ENCODE measurements around the gene TNFSF13.

The TNFSF13 gene

GRCh38 chr17:7576432-7576937 is 17.9 kb downstream of the TNFSF13 start:
- no peak for DNase-seq

DNA sequence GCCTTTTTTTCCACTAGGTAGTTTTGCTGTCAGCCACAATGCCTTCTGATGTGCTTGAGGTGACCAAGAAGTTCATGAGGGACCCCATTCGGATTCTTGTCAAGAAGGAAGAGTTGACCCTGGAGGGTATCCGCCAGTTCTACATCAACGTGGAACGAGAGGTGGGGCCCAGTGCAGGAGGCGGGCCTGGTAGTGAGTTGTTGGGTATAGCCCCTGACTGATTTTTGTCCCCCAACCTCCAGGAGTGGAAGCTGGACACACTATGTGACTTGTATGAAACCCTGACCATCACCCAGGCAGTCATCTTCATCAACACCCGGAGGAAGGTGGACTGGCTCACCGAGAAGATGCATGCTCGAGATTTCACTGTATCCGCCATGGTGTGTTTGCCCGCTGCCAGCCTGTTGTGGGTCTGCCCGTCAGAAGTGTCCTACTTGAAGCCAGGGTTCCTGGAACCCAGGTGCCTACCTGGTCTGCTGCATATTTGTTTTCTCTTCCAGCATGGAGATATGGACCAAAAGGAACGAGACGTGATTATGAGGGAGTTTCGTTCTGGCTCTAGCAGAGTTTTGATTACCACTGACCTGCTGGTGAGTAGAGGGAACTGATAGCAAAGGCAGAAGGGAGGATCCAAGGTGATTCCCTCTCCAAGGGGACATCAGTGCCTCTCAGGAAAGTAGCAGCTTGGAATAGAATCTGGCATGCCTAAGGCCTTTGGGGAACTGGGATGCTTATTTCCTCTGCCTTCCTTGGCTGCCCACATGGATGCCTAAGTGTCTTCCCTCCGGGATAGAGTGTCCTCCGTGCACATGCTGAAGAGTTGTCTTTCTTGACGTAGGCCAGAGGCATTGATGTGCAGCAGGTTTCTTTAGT is 19.0 kb downstream of the TNFSF13 start:
- DNase-seq: no peak

GRCh38 chr17:7579001-7579833 is 20.7 kb downstream of the TNFSF13 start, which contains the start of gene CD68:
Gene CD68, plus strand, starts transcription at chr17:7579638. Its CDS starts 40 bp downstream, at chr17:7579678.
- peak; percentile 98 for DNase-seq

- DNase-seq: peak; percentile 61
Measured at GRCh38 chr17:7579834-7580603, 21.5 kb downstream of the TNFSF13 start.

- peak; percentile 53 for DNase-seq
Measured at GRCh38 chr17:7580604-7581575, 22.3 kb downstream of the TNFSF13 start.

DNA sequence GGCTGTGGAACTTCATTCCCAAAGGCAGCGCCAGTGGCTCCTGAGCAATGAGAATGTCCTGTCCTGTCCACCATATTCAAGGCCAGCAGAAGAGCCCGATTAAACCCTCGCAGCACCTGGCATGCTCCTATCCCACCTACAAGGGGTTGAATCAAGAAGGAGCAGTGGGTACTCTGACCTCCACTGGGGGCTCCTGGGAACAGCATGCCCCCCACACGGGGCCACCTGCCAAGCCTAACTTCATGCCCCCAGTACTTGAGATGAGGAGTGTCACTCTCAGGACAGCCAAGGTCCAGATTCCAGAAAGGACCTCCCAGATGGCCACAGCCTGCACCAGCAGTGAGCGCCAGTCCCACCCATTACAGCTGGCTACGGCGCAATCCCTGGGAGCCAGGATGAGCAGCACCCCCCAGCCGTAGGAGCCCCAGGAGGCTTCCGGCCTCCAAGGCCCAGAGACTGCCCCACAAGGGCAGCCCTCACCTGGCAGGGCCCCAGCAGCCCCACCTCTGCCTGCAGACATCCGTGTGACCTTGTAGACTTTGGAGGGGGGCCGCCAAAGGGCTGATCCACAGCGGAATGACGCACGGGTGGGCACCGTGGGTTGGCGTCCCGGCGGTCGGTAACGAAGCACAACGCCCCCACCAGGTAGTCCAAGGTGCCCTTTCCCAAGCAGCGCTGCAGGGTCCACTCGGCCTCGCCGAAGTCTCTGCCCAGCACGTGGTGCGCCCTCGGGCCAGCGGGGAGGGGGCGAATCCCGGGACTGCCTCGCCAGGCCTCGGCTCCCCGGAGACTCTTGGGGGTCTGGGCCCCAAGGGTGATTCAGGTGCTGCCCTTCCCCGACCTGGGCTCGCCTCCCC is 24.1 kb downstream of the TNFSF13 start:
- DNase-seq: no peak

GRCh38 chr17:7583253-7584109 is 24.9 kb downstream of the TNFSF13 start, which contains the start of gene MPDU1:
Gene MPDU1, plus strand, starts transcription at chr17:7583852. Its CDS starts 11 bp downstream, at chr17:7583863.
- DNase-seq: peak; percentile 98

DNA sequence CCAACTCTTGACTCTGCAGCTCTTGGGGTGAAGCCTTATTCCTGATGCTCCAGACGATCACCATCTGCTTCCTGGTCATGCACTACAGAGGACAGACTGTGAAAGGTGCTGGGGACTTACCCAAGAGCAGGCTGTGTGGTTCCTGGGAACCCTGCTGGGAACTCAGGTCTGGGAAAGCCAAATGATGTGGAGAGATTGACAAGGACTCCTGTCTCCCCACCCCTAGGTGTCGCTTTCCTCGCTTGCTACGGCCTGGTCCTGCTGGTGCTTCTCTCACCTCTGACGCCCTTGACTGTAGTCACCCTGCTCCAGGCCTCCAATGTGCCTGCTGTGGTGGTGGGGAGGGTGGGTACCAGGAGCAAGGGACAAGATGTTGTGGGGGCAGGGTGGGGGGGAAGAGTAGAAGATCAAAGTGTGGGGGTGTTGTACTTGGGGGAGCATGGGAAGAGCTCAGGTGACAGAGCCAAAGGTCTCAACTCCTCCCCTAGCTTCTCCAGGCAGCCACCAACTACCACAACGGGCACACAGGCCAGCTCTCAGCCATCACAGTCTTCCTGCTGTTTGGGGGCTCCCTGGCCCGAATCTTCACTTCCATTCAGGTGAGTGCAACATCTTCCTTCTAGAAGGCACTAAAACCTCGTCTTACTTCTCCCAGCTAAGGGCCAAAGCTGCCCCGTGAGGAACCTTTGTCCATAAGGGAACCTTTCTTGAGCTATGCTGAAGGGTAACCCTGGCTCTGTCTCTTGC is 28.3 kb downstream of the TNFSF13 start:
- no peak for DNase-seq

DNA sequence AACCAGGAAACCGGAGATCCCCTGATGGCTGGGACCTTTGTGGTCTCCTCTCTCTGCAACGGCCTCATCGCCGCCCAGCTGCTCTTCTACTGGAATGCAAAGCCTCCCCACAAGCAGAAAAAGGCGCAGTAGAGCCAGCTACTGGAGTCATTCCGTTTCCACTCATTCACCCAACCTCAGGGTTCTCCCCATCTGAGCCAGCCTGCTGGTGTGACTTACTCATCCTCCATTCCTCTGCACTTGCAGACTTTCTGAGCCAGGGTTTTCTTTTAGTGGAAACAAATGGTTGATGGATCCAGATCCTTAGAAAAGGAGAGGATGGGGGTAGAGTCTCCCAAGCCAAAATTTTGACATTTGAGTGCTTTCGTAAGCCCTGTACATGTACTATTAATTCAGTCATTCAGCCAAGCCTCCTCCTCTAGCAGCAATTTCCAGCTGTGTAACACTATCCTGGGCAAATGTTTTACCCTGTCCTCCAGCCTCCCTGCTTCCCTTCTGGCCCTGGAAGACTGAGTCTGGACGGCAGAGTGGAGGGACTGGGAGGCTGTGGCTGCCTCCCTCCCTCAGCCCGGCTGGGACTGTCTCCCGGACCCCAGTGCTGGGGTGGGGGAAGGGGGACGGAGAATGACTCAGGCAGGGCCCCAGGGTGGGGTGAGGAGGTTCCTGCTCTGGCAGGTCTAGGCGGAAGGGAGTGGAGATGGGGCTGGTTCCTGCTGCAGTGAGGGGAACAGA is 29.0 kb downstream of the TNFSF13 start:
- DNase-seq: no peak

DNA sequence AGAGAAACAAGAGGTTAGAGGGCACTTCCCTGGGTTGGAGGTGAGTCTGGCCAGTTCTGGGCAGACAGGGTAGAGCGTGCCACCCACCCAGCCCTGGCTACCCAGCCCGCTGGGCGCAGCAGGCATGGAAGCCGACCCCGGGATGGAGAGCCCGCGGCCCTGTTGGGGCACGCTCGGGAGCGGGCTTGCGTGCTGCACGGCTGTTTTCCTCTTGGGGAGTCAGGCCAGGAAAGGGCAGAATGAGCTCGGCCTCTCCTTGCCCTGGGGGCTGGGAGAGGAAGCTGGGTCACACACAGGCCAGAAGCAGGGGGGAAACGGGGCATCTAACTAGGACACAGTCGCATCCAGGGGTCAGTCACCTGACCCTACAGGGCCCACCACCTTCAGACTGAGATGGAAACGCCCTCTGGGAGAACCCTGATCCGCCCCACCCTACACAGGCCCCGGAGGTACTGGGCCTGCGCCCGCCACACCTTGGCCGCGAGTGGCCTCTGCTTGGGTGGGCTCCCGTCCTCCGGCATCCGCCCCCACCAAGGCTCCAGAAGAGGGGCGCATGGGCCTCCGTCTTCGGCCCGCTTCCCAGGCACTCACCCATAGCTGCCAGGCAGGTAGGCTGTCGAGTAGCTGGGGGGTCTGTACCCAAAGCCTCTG is 30.1 kb downstream of the TNFSF13 start:
- no peak for DNase-seq

- DNase-seq: peak; percentile 83
Measured at GRCh38 chr17:7589204-7589868, 30.8 kb downstream of the TNFSF13 start.

DNA sequence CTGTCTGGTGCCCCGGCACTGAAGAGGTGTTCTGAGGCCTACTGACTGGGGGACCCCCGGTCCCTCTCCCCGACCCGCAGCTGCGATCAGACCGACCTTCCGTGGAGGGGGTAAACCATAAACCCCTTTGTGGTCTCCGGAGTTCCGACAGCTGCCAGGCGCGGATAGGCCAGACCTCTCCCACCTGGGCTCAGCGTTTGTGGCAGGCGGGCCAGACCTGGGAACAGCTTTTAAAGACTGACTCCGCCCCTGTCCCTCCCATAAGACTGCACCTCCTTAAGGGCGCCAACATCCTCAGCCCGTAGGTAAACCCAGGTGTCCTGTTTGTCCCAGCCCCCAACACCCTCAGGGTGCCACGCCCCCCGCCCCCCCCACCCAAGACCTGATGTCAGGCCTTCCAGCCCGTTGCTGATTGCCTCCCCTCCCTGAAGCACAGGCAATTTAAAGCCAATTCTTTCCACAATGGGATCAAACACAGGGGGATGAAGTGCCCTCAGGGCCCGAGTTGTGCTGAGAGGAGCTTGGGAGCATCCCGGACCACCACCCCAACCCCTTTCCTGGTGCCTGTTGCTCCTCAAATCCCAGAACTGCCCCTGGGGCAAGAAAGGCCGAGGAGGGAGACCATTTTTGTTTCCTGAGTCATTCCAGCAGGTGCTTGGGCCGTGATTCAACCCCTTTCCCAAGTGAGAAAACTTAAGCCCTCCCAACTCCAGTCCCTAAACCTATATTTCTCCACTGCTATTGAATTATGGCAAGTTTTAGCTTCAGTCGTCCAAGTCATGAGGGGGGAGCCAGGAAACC is 31.5 kb downstream of the TNFSF13 start, which contains the start of gene SOX15:
Gene SOX15, minus strand, starts transcription at position 204 of the 801 bp plus-strand sequence. CDS start 418 bp downstream, outside the sequence.
- no peak for DNase-seq

- DNase-seq: no peak
Measured at GRCh38 chr17:7590743-7591142, 32.2 kb downstream of the TNFSF13 start.

DNA sequence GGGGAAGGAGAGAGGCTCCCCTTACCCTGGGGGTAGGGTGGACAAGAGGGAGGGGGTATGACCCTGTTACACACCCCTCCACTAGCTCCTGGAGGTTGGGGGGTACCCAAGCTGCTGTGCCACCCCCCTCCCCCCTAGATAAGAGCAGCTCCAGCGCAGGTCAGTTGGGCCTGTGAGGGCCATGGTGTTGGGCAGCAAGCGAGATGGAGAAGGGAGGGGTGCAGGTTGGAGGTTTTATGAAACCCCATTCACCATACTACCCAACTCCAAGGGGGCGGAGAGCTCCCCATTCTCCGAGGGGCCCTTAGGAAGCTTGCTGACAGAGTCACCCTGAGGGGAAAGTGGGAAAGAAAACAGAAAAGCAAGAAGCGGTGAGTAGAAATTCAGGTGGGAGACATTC is 33.0 kb downstream of the TNFSF13 start:
- DNase-seq: no peak

DNA sequence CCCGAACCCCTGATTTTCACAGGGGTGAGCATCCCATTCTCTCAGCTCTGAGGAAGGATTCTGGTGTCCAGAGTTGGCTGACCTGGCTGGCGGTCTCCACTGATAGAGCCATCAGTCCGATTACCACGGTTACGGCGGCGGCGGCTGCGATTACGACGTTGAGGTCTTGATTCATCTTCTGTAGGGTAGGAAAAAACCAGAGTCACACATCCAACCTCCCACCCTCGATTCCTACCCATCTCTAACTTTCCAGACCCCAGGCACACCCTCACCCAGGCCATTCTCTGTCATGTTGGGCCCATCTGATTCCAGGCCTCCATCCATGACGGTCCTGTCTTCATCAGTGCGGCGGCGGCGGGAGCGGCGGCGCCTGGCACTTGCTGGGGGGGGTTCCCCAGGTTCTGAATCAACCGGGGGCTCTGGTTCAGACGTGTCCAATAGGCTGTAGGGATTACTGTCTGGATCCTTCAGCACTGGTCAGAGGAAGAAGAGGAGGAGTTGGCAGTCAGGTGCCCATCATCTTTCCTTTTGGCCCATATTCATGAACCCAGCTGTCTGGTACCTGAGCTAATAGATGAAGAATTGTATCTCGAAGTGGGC is 34.0 kb downstream of the TNFSF13 start:
- no peak for DNase-seq
